ENCODE data around the gene ADRB2. TPM values are rescaled to one million over a fixed set of nuclear protein-coding genes. Genes with fewer than 3 reads are reported as not detected.

Gene ADRB2
- total RNA-seq, 1 experiment from 2014 or later: 0.25 TPM

- ChIA-PET CTCF (no interaction called here), RAD21 (ENCODE audit: low non-redundant PET in 1 of 2, low total read pairs in 2 of 2, uncharacterized antibody in 2 of 2, unreplicated experiment in 2 of 2) (interaction anchor here in 1 of 2 experiments (0.6 kb wide), 1 partner anchor 133 kb away, joined by 4 read pairs; no protein-coding TSS in a partner anchor), POLR2A (no interaction called here)
- H3K79me2 ChIP-seq (ENCODE audit: insufficient read depth, low read length): no peaks in the 10 kb centered on the region
- BruUV-seq (replicated peaks): no TSS peak
- no peak for DNase-seq (ENCODE audit: low read depth, low spot score)
- no peaks in the 10 kb centered on the region for H4K20me1 ChIP-seq (ENCODE audit: insufficient read depth)
- no peaks in the 10 kb centered on the region for H3K36me3 ChIP-seq (ENCODE audit: control insufficient read depth in 1 of 2, insufficient read depth in 2 of 2, low read length in 2 of 2)
- intact Hi-C loops (cut with micrococcal nuclease): loop anchor here (5.0 to 10.0 kb wide), 2 partner anchors 173 to 211 kb away; no protein-coding TSS in a partner anchor
- no peak overlapping the region for H3K27ac ChIP-seq (ENCODE audit: low read depth, low read length)
- no peak overlapping the region for H3K4me3 ChIP-seq (replicated peaks in 1 of 2; ENCODE audit: low read depth in 1 of 2, low read length in 2 of 2)
- H3K9me2 ChIP-seq (ENCODE audit: insufficient read depth): no peaks in the 10 kb centered on the region
- H2AFZ ChIP-seq (ENCODE audit: low read depth, low read length, poor library complexity, severe bottlenecking): no peak overlapping the region
- H3K4me2 ChIP-seq (ENCODE audit: low read length): no peak overlapping the region
- peaks cover 5 to 14% of the 10 kb centered on the region in 2 experiments; a peak in 2 of 4 replicates for H3K4me1 ChIP-seq (ENCODE audit: control insufficient read depth in 1 of 2, insufficient read depth in 2 of 2, low read length in 2 of 2)
- no peak overlapping the region for H3K9ac ChIP-seq (ENCODE audit: low read length)
- H3K27me3 ChIP-seq (ENCODE audit: insufficient read depth, low read length): no peaks in the 10 kb centered on the region
- TF ChIP-seq ZBTB33 (IDR thresholded peaks at IDR 0.05; ENCODE audit: extremely low read depth, insufficient replicate concordance, low read length) (no peak), CEBPB (IDR thresholded peaks at IDR 0.05; ENCODE audit: low read depth) (no peak), POLR2AphosphoS5 (IDR thresholded peaks at IDR 0.05; ENCODE audit: low read depth, low read length) (no peak), REST (IDR thresholded peaks at IDR 0.05; ENCODE audit: low read depth) (no peak), EGR1 (IDR thresholded peaks at IDR 0.05; ENCODE audit: low read depth) (no peak), CBX3 (IDR thresholded peaks at IDR 0.05; ENCODE audit: low read depth) (no peak), YY1 (IDR thresholded peaks at IDR 0.05; ENCODE audit: extremely low read depth, insufficient replicate concordance, low read depth, low read length) (no peak), TCF7L2 (IDR thresholded peaks at IDR 0.05; ENCODE audit: borderline replicate concordance, extremely low read depth, insufficient read depth, insufficient read length) (no peak), ZNF274 (IDR thresholded peaks at IDR 0.05; ENCODE audit: low read depth, low read length) (no peak), ATF3 (IDR thresholded peaks at IDR 0.05) (no peak), SIN3A (IDR thresholded peaks at IDR 0.05; ENCODE audit: low read depth) (no peak), SRF (IDR thresholded peaks at IDR 0.05; ENCODE audit: low read depth) (no peak), POLR2A (IDR thresholded peaks at IDR 0.05; ENCODE audit: borderline replicate concordance, extremely low read depth, insufficient read depth, insufficient read length) (no peak), EZH2 (IDR thresholded peaks at IDR 0.05) (no peak), RAD21 (IDR thresholded peaks at IDR 0.05; ENCODE audit: low read depth) (no peak), JUND (IDR thresholded peaks at IDR 0.05) (no peak), CTCF (IDR thresholded peaks at IDR 0.05 in 2 of 3, conservative IDR thresholded peaks at IDR 0.05 in 1 of 3; ENCODE audit: borderline replicate concordance in 1 of 3, insufficient read depth in 1 of 3, low read depth in 2 of 3, low read length in 2 of 3) (no peak), EZH2phosphoT487 (IDR thresholded peaks at IDR 0.05; ENCODE audit: borderline replicate concordance) (no peak), SP1 (IDR thresholded peaks at IDR 0.05; ENCODE audit: low read depth) (no peak)
- no peak for ATAC-seq
- H3K9me3 ChIP-seq (ENCODE audit: control insufficient read depth in 1 of 2, insufficient read depth in 1 of 2, low read depth in 1 of 2, low read length in 2 of 2): no peaks in the 10 kb centered on the region
Measured at GRCh38 chr5:148823871-148824270, 2.5 kb upstream of the ADRB2 start.

All from HCT116 (cell line).